Activated CD4-positive, CD25-positive, alpha-beta regulatory T cell treated with anti-CD3 and anti-CD28 coated beads, Interleukin-2, amount 50 U/mL, for 24 hours (primary cell): Measurements from ENCODE around the gene TRERF1.
"Not testable (repeated sequence)": the region's sequence is repeated elsewhere in the genome, so short reads cannot be mapped to it uniquely, and the experiment has no call there.

Experiments
- ATAC-seq, 2 donors: fragments of 150-1000 bp; cut with Tn5 transposase; one replicate each; pipeline ENCODE4 v1.10.0; 2021; ENCODE audit warnings: mild to moderate bottlenecking in 1 of 2, moderate library complexity in 1 of 2

Gene TRERF1

DNA sequence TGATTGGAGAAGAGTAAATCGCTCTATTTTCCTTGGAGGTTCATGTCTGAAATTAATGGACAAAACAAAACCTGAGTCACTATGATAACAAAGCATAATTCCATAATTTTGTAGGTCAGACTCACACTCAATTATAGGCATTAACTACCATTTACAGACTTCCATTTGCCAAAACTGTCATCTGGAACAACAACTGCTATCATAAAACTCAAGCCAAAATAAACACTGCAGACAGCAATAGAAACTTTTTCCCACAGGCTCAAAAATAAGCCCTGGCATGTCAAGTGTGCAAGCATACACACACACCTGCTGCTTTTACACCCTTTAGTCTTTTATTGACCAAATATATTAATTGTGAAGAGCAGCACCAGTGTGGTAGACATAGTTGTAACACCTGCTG is 241.2 kb downstream of the TRERF1 start:
- ATAC-seq: no peak

DNA sequence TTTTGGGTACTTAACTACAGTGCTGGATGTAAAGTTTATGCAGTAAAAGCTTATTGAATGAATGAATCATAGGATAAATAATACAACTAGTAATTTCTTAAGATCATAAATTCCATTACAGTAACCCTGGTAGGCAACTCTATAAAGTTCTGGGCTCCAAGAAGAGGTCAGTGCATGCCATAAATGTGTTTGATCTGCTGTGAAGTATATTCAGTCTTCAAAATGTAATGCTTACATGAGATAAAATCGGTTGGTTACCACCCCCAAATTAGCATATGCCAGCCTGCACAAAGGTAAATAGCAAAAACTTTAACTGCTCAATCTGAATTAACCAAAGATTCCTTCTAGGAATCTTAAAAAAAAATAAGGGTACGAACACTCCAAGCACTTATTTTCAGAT is 244.2 kb downstream of the TRERF1 start:
- ATAC-seq: not testable (repeated sequence)

DNA sequence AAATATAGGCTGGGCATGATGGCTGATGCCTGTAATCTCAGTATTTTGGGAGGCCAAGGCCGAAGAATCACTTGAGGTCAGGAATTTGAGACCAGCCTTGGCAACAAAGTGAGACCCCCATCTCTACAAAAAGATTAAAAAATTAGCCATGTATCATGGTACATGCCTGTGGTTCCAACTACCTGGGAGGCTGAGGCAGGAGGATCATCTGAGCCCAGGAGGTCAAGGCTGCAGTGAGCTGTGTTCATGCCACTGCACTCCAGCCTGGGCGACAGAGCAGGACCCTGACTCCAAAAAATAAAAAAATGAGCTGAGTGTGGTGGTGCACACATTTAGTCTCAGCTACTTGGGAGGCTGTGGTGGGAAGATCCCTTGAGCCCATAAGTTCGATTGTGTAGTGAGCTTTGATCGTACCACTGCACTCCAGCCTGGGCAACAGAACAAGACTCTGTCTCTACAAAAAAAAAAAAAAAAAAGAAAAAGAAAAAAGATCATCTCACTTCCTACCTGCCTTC is 246.9 kb downstream of the TRERF1 start:
- ATAC-seq: no peak

- ATAC-seq: no peak
These were observed 248.5 kb downstream of the TRERF1 start for GRCh38 chr6:42203183-42203582.

- not testable (repeated sequence) for ATAC-seq
These were observed 249.4 kb downstream of the TRERF1 start for GRCh38 chr6:42202131-42202915.

DNA sequence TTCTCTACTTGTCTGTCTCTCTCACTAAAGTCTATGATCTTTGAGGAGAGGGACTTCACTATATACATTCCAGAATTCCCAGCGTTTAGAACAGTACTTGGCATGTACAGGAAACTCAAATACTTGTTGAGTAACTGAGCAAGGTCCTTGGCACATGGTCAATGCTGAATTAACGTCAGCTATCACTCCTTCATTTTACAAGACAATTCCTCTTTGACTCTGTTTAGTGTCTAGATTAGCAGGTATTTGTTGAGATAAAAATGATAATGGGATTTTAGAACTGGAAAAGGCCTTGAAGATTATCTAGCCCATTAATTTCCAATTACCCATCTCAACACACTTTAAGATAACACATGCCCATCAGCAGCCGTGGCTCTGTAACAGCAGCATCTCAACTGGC is 250.3 kb downstream of the TRERF1 start:
- no peak for ATAC-seq

DNA sequence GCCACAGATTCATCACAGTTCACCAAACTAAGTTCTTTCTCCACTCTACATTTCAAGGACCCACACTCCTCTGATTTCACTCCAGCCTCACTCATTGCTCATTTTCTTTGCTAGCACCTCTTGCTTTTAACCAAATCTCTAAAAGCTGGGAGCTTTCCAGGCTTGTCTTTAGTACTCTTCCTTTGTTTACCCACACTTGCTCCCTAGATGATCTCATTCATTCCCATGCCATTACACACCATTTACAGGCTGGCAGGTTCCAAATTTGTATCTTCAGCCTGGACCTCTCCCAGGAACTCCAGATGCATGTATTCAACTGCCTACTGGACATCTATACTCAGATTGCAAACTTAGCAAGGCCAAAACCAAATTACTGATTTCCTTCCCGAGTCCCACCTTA is 251.7 kb downstream of the TRERF1 start:
- no peak for ATAC-seq

DNA sequence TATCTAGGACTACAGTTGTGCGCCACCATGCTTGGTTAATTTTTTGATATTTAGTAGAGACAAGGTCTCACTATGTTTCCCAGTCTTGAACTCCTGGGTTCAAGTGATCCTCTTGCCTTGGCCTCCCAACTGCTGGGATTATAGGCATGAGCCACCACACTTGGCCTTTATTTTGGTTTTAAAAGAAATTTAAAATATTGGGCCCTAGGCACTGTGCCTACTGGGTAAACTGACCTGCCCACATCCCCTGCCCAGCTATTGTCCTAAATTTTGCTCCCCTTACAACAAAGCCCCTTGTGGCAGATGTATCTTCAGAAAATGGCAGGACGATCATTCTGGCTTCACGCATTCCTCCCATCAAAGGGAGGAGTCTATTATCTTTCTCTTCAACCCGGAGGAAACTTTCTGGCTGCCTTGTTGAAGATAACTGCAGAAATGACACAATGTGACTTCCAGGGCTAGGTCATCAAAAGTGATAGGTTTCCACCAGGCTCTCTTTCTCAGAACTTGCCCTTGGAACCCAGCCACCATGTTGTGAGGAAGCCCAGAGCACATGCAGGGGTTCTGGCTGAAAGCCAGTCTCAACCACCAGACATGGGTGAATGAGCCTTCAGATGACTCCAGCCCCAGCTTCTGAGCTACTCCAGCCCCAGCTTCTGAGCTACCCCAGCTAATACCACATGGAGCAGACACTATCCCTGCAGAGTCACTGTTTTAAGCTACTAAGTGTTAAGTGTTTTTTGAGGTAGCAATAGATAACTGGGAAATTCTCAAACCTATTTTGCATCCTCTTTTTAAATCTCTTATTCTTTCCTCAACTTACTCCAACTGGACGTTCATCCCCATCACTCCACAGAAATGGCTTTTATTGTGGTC is 252.4 kb downstream of the TRERF1 start:
- no peak for ATAC-seq

GRCh38 chr6:42197555-42198362 is 254.0 kb downstream of the TRERF1 start:
- ATAC-seq: peak; percentile 51 to 53

- ATAC-seq: no peak
These were observed 256.3 kb downstream of the TRERF1 start for GRCh38 chr6:42195415-42195814.

DNA sequence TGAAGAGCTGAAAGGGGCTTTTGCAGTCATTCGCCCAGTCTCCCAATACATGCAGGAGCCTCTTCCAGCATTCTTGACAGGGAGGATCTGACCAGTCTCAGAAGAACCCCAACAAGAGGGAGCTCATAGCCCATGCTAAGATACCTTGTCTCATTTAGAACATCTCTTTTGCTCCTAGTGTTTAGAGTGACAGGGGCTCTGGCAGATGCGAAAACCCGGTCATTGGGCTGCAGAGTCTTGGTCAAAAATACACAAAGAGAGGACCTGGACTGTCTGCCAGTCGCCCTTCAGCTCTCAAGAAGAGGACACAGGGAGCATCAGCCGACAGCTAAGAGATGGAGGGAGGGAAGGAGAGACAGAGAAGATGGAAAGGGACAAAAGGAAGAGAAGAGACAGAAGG is 257.7 kb downstream of the TRERF1 start:
- ATAC-seq: no peak

DNA sequence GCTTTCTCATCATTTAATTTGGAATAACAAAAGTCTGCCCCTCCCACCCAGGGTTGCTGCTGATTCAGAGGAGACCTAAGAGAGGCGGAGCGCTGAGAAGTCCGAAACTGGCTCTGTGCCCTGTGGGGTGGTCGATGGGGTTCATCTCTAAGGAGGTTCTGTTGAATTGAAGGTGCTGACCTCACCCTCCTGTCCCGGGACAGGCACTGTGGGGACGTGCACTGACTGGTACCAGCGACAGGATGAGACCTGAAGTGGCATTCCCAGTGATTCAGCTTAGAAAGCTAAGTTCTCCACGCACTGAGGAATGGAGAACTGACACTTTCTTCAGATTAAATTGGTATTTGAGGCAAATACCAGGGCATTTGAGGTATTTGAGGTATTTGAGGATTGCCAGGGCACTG is 258.2 kb downstream of the TRERF1 start:
- ATAC-seq: no peak

DNA sequence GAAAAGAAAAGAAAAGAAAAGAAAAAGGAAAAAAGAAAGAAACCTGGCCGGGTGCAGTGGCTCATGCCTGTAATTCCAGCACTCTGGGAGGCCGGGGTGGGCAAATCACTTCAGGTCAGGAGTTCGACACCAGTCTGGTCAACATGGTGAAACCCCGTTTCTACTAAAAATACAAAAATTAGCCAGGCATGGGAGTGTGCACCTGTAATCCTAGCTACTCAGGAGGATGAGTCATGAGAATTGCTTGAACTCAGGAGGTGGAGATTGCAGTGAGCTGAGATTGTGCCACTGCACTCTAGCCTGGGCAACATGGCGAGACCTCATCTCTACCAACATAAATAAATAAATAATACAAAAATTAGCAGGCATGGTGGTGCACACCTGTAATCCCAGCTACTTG is 259.3 kb downstream of the TRERF1 start:
- not testable (repeated sequence) for ATAC-seq

DNA sequence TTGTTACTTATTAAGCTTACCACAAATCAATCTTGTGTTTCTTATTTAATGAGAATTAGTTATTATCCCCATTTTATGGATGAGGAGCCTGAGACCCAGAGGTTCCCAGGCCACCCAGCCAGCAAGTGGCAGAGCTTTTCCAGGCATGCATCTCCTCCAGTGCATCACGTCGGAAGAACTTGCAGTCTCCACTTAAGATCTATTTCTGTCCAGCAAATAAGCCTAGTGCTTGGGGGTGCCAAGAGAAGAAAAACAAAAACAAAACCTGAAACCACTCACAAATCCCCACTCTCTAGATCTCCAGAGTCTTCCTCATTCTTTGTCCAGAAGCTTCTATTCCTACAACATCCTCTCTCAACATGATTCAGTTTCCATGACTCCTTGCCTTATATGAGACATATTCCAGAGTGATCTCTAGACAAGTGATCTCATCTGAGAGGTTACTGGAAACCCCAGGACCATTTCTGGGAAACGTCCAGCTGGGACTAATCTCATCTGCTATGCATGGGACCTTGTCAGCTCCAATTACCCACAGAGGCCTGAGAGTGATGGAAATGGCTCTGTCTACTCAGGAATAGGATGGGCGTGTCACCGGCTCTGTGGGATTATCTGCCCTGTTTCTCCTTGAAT is 261.1 kb downstream of the TRERF1 start:
- no peak for ATAC-seq

- ATAC-seq: no peak
These were observed 263.3 kb downstream of the TRERF1 start for GRCh38 chr6:42188406-42188805.

GRCh38 chr6:42185597-42185996 is 266.1 kb downstream of the TRERF1 start:
- no peak for ATAC-seq

DNA sequence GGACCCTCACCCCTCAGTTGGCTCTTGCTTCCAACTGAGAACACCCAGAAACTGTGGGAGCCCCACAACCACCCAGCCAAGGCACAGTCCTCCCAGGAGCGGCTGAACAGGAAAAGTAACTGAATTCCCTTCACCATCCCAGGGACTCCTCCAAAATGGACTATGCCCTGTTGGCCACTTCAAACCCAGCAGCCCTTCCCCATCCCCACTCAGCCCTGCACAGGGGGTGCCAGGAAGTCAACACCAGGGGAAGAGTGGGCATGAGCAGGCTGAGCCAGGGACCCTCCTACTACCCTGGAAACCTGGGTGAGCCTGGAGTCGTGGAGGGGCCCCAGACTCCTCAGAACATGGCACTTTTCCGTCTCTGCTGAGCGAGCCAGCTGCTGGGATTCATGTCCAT is 267.3 kb downstream of the TRERF1 start:
- no peak for ATAC-seq

DNA sequence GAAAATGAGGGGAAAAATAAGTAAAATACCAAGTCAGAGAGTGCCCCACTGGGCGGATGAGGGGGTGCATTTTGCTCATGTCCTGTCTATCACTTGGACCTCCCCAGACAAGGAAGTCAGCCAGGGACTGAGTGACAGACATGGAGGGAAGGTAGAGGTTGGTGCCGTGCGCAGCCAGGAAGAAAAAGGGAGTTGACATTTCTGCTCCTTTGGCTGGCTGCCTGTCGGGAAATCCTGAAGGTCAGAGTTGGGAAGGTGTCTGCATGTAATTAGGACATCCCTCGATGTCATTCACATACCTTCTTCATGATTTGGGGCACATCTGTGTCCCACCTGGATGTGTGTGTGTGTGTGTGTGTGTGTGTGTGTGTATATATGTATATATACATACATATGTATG is 269.6 kb downstream of the TRERF1 start:
- ATAC-seq: no peak

GRCh38 chr6:42179945-42180313 is 271.8 kb downstream of the TRERF1 start:
- ATAC-seq: peak; percentile 58 to 83

GRCh38 chr6:42179261-42179944 is 272.3 kb downstream of the TRERF1 start:
- no peak for ATAC-seq

DNA sequence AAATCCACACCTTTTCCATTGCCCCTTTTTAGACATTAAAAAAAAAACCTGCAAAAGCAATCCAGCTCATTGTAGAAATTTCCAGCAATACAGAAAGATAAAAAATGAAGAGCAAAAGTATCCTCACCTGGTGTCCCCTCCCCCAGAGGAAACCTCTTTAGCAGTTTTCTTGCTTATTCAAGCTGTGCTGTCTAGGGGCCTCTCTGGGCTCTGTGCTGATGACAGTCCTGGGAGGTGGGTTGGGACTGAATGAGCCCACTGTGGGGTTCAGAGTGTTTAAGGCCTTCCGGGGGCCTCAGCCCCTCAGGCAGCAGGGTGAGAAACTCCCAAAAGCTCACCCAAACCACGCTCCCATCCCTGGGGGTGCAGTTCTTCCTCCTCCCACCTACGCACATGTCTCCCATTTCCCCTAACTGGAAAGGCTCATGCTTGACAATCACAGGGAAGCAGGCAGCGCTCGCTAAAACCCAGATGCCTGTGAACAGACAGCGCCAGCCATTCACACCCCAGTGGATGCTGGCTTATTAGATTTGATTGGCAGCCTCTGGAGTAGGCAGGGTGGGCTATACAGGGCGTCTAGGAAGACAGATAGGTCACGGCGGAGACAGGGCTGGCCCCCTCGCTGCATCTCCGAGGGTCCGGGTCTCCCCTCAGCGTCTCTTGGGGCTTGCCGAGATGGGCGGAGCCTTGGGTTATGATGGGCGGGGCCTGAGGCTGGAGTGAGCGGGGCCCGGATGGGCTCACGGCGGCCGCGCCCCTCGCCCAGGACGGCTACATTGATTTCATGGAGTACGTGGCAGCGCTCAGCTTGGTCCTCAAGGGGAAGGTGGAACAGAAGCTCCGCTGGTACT is 274.0 kb downstream of the TRERF1 start:
- ATAC-seq: no peak
